SK-N-MC (cell line): ENCODE measurements around the gene ADAMTS17.
A peak's percentile ranks its signal among the peaks of the same experiment; 100 is the strongest.

ENCODE experiments used
- DNase-seq: peaks from one replicate; pipeline ENCODE4 v3.0.0-alpha.2; 2011; ENCODE audit warnings: low read depth, low spot score
- H3K27ac ChIP-seq: fragments of 200-600 bp; sonication (generic); 2 replicates; pipeline ENCODE4 v1.5.1; 2016; ENCODE audit warnings: mixed run types
- H3K36me3 ChIP-seq: fragments of 200-600 bp; sonication (generic); 2 replicates; pipeline ENCODE4 v1.6.1; 2017; ENCODE audit warnings: antibody characterized with exemption, low read length, mixed read lengths; ENCODE audit not compliant: insufficient read depth
- H3K4me3 ChIP-seq: fragments of 200-600 bp; sonication (generic); 2 replicates; pipeline ENCODE4 v1.5.1; 2016
- H3K9ac ChIP-seq: fragments of 200-600 bp; sonication (generic); 2 replicates; pipeline ENCODE4 v1.8.0; 2017; ENCODE audit warnings: mixed run types, mixed read lengths; ENCODE audit not compliant: insufficient read length
- H3K9me3 ChIP-seq: fragments of 200-600 bp; sonication (generic); 2 replicates; pipeline ENCODE4 v1.6.1; 2017; ENCODE audit warnings: low read depth, mild to moderate bottlenecking, antibody characterized with exemption, low read length, moderate library complexity, mixed read lengths
- EZH2 ChIP-seq: fragments of 200-600 bp; sonication (generic); IDR thresholded peaks from one replicate; pipeline ENCODE4 v1.6.1; 2017; ENCODE audit warnings: antibody characterized with exemption
- FOXP2 ChIP-seq: optimal IDR thresholded peaks from 2 replicates; pipeline ENCODE3; 2011; ENCODE audit warnings: mild to moderate bottlenecking, moderate library complexity; ENCODE audit not compliant: insufficient read depth; ENCODE audit errors: extremely low read length, control extremely low read depth
- POLR2AphosphoS5 ChIP-seq: IDR thresholded peaks from 2 replicates; pipeline ENCODE4 v1.6.1; 2012; ENCODE audit warnings: mild to moderate bottlenecking, low read depth, low read length, borderline replicate concordance

Gene ADAMTS17

DNA sequence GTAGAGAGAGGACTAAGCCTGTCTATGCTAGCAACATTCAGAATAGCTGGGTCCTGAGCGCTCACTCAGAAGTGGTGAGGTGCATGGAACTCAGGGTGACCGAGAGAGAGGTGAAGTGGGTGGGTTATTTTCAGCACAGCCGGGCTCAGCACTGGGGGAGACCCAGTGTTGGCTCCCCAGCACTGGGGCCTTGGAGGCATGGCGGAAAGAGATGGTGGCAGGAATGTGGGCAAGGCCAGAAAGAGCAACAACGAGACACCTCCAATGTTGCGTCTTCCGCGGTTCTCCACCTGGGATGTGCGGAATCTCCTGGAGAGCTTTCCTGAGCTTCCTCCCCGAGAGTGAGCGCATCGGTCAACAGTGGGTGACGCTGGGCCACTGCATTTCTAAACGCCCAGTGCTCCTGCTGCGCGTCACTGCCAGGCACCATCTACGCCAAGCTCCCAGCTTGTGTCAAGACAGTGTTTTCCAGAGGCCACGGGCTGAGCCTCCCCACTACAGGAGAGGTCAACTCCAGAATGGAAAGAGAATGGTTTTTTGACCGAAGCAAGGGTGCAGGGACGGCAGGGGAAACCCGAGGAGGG, 148.4 kb downstream of the ADAMTS17 start:
- no peak for DNase-seq
- no peak overlapping the region for H3K9ac ChIP-seq
- no peaks in the 10 kb centered on the region for H3K36me3 ChIP-seq
- TF ChIP-seq EZH2 (no peak), FOXP2 (no peak), POLR2AphosphoS5 (no peak)
- no peaks in the 10 kb centered on the region for H3K9me3 ChIP-seq
- no peak overlapping the region for H3K4me3 ChIP-seq
- H3K27ac ChIP-seq, result no peak overlapping the region

- H3K9ac ChIP-seq, result no peak overlapping the region
- DNase-seq, result peak; percentile 30
- TF ChIP-seq POLR2AphosphoS5 (no peak), EZH2 (no peak), FOXP2 (no peak)
- H3K4me3 ChIP-seq, result peak overlapping the region; percentile 26; the same call in 1 of the 2 replicates
- no peaks in the 10 kb centered on the region for H3K9me3 ChIP-seq
- H3K36me3 ChIP-seq, result no peaks in the 10 kb centered on the region
- no peak overlapping the region for H3K27ac ChIP-seq
These were observed 149.4 kb downstream of the ADAMTS17 start for GRCh38 chr15:100192097-100193080.

GRCh38 chr15:100191161-100191560, 150.6 kb downstream of the ADAMTS17 start:
- no peak for DNase-seq
- Histone ChIP-seq H3K9me3 (no peaks in the 10 kb centered on the region), H3K27ac (no peak overlapping the region), H3K9ac (no peak overlapping the region), H3K36me3 (no peaks in the 10 kb centered on the region), H3K4me3 (no peak overlapping the region)
- TF ChIP-seq POLR2AphosphoS5 (no peak), EZH2 (no peak), FOXP2 (no peak)

DNA sequence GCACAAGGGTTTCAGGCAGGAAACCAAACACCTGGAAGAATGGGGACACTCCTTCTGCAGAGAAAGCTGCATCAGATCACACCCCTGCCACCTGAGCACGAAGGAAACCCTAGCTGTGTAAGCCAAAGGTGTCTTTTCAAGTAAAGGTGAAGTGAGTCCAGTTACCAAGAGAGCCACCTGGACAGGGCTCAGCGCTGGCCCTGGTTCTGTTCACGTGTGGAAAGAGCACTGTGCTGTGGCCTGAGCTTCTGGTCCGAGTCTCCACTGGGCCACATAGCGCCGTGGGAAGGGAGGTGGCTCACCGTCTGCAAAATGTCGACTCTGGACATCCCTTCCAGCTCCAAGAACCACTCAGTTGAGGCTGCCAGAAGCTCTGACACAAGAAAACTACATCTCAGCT, 151.1 kb downstream of the ADAMTS17 start:
- TF ChIP-seq EZH2, result no peak
- TF ChIP-seq POLR2AphosphoS5, result no peak
- TF ChIP-seq FOXP2, result no peak

GRCh38 chr15:100189849-100190248, 151.9 kb downstream of the ADAMTS17 start:
- H3K9me3 ChIP-seq, result no peaks in the 10 kb centered on the region
- no peaks in the 10 kb centered on the region for H3K36me3 ChIP-seq
- TF ChIP-seq EZH2, result no peak
- no peak for TF ChIP-seq FOXP2
- TF ChIP-seq POLR2AphosphoS5, result no peak
- H3K9ac ChIP-seq, result no peak overlapping the region
- no peak for DNase-seq
- no peak overlapping the region for H3K27ac ChIP-seq
- H3K4me3 ChIP-seq, result no peak overlapping the region

More for the DNA sequence above, 151.1 kb downstream of the ADAMTS17 start:
- DNase-seq, result no peak
- Histone ChIP-seq H3K27ac (no peak overlapping the region), H3K9ac (no peak overlapping the region), H3K36me3 (no peaks in the 10 kb centered on the region), H3K9me3 (no peaks in the 10 kb centered on the region), H3K4me3 (no peak overlapping the region)

- no peak overlapping the region for H3K4me3 ChIP-seq
- no peak overlapping the region for H3K27ac ChIP-seq
- H3K36me3 ChIP-seq, result no peaks in the 10 kb centered on the region
- H3K9ac ChIP-seq, result no peak overlapping the region
- DNase-seq, result no peak
- H3K9me3 ChIP-seq, result no peaks in the 10 kb centered on the region
- TF ChIP-seq EZH2, result no peak
- no peak for TF ChIP-seq FOXP2
- TF ChIP-seq POLR2AphosphoS5, result no peak
These were observed 152.5 kb downstream of the ADAMTS17 start for GRCh38 chr15:100189319-100189718.

DNA sequence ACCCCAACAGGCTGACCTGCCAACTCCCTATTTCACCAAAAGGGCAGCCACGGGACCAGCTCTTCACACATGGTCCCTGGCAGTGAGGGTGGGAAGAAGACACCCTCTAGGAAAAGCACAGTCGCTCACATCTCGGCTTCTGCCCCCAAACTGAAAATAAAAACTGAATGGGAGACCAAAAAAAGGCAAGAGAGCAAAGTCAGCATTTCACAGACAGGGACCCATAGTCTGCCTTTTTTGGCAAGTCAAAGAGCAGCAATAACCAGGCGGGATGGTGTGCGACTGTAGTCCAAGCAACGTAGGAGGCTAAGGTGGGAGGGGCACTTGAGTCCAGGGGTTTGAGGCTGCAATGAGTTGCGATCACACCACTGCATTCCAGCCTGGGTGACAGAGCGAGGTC, 154.1 kb downstream of the ADAMTS17 start:
- Histone ChIP-seq H3K9ac (no peak overlapping the region), H3K9me3 (no peaks in the 10 kb centered on the region), H3K36me3 (no peaks in the 10 kb centered on the region), H3K4me3 (no peak overlapping the region), H3K27ac (no peak overlapping the region)
- DNase-seq, result no peak
- TF ChIP-seq EZH2 (no peak), POLR2AphosphoS5 (no peak), FOXP2 (no peak)

GRCh38 chr15:100186960-100187359, 154.8 kb downstream of the ADAMTS17 start:
- H3K9ac ChIP-seq, result no peak overlapping the region
- no peak for DNase-seq
- no peak overlapping the region for H3K4me3 ChIP-seq
- TF ChIP-seq FOXP2 (no peak), POLR2AphosphoS5 (no peak), EZH2 (no peak)
- H3K27ac ChIP-seq, result no peak overlapping the region
- no peaks in the 10 kb centered on the region for H3K36me3 ChIP-seq
- no peaks in the 10 kb centered on the region for H3K9me3 ChIP-seq

- H3K27ac ChIP-seq, result no peak overlapping the region
- no peaks in the 10 kb centered on the region for H3K9me3 ChIP-seq
- no peak overlapping the region for H3K9ac ChIP-seq
- H3K36me3 ChIP-seq, result no peaks in the 10 kb centered on the region
- no peak overlapping the region for H3K4me3 ChIP-seq
- DNase-seq, result no peak
- TF ChIP-seq EZH2 (no peak), FOXP2 (no peak), POLR2AphosphoS5 (no peak)
These were observed 155.4 kb downstream of the ADAMTS17 start for GRCh38 chr15:100186366-100186765.
